GM19328 (cell line): Measurements from ENCODE around the gene ARL15.
"Not testable (repeated sequence)": the region's sequence is repeated elsewhere in the genome, so short reads cannot be mapped to it uniquely, and the experiment has no call there.

Experiments
- ATAC-seq: cut with Tn5 transposase; IDR thresholded peaks from one replicate; pipeline ENCODE4 v1.9.1; 2021; ENCODE audit warnings: mild to moderate bottlenecking, moderate library complexity; ENCODE audit not compliant: unreplicated experiment

ARL15 gene

DNA sequence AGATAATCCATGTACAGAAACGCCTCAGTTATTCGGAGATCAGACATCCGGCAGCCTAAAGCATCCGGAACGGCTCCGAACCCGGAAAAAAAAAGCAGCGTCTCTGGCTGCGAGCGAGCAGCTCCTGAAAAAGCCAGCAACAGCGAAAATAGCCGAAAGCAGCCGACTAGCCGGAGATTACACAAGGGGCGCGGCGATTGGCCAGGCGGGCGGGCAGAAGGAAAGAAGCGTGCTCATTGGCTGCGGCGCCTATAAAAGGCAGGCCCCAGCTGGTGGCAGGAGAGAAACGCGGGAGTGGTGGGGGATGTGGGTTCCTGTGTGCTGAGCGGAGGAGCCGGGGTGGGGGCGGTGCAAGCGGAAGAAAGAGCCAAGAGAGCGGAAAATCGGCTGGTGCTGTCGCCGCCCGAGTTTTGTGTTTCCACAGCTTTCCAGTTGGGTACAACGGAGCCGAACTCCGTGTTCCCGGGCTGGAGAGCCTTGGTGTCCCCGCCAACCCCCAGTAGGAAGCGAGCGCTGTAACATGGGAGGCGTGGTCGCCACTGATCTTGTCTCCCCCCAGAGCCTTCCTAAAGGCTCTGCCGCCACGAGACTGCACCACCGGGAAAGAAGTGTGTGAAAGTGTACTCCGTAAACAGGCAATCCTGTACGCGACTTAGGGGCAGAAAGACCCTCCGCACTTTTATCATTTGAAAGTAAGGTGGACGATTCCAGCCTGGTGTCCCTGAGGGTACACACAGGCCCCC, at the start of gene ARL15:
Gene ARL15 (minus strand): TSS at position 141 of the 743 bp plus-strand sequence.
- peak; percentile 96 for ATAC-seq

DNA sequence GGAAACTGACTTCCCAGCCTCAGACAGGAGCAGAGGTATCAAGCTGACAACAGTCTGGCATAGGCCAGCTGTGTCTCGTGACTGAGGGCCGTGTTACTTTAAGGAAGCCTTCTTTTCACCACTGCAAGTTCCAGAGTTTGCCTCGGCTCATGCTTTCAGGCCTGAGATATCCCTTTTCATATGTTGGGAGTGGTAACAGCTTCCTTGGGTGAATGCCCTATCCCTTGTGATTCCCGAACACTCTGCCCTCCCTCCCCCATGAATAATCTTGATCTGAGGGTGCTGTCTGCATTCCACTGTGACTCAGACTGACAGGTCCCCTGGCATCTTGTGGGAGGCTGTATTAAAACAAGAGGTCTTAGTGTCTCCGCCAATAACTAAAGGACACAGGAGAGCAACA, 49.7 kb upstream of the ARL15 start:
- ATAC-seq: no peak

DNA sequence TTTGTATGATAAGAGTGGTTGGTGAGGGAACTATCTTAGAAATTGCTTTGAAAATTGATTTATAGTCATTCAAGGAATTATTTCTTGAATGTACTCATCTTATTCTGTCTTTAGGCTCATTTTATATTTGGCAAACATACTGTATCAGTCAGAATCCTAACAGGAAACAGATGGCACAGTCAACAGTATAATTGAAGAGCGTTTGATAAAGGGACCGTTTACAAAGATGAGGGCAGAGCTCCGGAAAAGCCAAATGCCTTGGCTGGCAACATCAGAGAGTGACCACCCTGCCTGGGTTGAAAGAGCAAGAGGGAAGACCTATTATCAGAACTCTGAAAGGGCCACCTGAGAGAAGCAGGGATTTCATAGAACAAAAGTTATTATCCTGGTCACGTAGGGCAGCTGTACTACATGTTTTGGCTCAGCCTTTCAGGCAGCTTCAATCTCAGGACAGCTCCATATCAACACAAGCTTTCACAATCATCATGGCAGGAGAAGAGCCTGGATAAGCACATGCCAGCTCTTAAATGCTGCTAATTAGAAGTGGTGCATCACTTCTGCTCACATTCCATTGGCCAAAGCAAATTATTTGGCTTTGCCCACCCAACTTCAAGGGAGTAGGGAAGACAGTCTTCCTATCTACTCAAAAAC, 47.2 kb upstream of the ARL15 start:
- ATAC-seq: no peak

DNA sequence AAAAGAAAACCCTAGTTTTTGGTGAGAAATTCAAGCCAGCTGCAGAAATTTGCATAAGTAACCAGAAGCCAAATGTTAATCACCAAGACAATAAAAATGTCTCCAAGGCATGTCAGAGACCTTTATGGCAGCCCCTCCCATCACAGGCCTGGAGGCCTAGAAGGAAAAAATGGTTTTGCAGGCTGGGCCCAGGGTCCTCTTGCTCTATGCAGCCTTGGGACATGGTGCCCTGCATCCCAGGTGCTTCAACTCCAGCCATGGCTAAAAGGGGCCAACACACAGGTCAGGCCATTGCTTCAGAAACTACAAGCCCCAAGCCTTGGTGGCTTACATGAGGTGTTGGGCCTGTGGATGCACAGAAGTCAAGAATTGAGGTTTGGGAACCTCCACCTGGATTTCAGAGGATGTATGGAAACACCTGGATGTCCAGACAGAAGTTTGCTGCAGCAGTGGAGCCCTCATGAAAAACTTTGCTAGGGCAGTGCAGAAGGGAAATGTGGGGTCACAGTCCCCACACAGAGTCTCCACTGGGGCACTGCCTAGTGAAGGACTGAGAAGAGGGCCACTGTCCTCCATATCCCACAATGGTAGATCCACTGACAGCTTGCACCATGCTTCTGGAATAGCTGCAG, 43.7 kb upstream of the ARL15 start:
- not testable (repeated sequence) for ATAC-seq

DNA sequence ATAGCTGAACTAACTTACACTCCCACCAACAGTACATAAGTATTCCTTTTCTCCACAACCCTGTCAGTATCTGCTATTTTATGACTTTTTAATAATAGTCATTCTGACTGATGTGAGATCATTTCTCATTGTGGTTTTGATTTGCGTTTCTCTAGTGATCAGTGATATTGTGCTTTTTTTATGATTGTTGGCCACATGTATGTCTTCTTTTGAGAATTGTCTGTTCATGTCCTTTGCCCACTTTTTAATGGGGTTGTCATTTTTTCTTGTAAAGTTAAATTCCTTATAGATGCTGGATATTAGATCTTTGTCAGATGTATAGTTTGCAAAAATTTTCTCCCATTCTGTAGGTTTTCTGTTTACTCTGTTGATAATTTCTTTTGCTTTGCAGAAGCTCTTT, 42.2 kb upstream of the ARL15 start:
- ATAC-seq: not testable (repeated sequence)

DNA sequence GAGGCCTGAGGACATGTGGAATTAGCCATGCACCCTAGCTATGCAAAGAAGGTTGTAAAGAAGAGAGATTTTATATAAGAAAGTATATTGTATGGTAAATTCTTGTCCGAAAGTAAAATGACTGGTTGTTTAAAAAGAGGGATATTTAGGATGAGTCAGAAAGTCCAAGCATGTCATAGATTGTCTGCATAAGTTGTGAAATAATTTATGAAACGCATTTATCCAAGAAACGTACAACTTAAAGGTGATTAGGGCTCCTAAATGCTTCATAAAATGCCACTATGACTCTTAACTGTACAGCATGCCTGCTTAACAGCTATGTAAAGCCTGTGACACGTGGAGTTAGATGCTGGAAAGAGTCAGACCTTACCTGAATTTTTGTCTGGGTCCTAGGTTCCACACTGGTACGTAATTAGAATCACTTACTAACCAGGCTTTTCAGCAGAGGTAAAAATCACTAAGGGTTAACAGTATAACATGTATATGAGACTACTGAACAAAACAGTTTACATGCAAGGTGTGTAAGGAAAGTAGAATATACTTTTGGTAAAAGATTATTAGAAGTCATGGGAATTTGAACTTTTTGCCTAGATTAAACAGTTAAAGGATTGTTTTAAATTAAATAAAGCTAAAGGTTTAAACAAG, 37.0 kb upstream of the ARL15 start:
- no peak for ATAC-seq

DNA sequence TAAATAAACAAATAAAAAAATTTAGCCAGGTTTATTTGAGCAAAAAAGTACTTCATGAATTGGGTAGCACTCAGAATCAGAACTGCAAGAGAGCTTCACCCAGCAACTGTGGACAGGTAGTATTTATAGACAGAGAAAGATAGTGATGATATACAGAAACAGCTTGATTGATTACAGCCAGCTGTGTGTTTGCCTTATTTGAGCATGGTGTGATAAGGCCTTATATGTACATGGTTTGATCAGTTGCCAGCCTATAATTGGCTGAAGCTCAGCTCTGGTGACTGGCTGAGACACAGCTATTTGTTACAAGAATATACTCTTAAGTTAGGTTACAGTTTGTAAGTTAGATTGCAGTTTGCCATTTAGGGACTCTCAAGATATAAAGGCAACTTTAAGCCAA, 34.3 kb upstream of the ARL15 start:
- no peak for ATAC-seq

DNA sequence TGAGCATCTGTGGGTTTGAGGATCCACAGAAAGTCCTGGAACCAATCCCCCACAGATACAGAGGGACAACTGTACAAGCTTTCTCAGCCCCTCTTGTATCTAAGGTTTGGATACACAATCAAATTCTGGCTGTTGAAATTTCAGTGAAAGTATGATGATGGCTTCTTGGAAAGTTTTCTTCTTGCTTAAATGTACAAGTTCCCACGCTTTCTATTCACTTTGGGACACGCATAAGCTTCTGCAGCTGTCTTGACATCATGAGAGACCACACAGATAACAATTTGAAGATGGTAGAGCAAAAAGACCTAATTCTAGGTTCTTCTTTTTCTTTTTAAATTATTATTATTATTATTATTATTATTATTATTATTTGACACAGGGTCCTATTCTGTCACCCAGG, 31.6 kb upstream of the ARL15 start:
- no peak for ATAC-seq

DNA sequence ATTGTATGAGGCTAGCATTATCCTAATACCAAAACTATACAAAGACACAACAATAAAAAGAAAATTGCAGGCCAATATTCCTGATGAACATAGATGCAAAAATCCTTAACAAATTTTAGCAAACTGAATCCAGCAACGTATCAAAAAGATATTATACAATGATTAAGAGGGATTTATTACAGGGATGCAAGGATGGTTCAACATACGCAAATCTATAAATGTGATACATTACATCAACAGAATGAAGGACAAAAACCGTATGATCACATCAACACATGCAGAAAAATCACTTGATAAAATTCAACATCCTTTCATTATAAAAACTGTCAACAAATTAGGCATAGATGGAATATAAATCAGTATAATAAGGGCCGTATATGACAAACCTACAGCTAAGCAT, 27.1 kb upstream of the ARL15 start:
- ATAC-seq: no peak

DNA sequence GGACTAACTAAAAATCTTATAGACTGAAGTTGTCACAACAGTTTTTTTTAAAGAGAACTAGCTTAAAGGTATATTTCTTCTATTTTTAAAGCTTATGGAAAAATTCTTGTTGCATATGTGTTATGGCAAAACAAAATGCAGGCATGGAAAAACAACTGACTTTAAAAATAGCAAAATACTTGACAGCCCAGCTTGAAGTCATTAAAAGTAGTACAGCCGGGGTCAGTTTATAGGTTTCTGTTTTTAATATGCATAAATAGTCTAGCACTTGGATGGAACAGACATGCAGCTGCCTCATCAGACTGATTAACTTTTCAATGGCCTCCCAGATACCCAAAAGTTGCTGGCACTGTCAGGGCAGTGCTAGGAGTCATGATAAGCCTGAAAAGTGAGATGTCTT, 22.3 kb upstream of the ARL15 start:
- ATAC-seq: no peak

DNA sequence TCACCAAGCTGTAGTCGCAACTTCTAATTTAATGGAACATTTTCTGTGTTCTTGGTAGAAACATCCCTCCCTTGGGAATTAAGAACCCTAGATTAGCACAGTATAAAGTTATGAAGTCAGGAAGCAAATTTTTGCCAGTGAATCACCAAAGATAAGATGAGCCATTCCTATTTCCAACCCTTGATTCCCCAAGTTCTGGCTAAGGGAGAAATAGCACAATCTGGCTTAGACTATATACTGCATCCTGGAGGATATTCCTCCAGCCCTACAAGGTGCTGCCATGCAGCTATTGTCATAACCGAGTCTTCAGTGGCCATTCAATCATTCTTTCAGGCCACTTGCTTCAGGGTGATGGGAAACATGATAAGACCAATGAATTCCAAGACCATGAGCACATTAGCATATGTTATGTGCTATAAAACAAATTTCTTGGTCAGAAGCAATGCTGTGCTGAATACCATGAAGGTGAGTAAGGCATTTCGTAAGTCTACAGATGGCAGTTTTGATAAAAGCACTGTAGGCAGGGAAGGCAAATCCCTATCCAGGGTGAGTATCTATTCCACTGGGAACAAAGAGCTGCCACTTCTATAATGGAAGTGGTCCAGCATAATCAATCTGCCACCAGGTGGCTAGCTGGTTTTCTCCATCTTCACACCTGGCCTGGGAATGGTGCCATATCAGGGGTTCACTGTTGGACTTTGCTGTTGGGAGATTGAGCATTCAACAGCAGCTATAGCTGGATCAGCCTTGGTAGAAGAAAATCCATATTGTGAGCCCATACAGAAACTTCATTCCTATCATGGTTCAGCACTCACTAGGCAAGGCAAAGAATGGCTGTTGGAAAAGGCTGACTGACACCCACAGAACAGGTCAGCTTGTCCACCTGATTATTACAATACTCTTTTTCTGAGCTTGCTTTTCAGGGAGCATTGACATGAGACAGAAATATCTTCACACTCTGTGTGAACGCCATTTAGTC, 19.6 kb upstream of the ARL15 start:
- ATAC-seq: no peak

DNA sequence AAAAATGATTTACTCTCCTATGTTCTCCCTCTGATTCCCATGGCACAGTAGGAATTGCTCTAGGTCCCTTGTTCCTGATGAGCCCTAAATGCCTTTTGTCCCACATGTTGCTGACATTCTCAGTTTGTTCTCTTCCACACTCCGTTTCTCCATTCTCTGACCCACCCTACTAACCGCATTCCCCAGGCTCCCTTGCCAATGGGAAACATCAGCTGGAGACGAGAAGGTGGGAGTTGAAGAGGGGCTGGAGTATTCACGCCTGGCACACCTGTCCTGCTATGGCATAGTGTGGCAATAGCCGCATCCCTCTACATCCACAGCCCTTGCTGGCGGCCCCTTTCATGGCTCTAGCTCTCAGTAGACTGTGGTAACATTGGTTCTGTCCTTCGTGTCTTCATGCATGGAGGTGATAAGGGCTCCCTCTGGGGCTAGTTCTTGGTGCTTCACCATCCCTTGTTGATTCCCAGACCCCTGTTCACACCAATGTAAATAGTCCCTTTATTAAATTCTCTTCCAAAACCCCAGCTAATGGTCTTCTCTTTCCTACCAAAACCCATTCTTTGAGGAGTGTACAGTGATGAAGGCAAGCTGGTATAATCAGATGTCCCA, 16.4 kb upstream of the ARL15 start:
- ATAC-seq: no peak

DNA sequence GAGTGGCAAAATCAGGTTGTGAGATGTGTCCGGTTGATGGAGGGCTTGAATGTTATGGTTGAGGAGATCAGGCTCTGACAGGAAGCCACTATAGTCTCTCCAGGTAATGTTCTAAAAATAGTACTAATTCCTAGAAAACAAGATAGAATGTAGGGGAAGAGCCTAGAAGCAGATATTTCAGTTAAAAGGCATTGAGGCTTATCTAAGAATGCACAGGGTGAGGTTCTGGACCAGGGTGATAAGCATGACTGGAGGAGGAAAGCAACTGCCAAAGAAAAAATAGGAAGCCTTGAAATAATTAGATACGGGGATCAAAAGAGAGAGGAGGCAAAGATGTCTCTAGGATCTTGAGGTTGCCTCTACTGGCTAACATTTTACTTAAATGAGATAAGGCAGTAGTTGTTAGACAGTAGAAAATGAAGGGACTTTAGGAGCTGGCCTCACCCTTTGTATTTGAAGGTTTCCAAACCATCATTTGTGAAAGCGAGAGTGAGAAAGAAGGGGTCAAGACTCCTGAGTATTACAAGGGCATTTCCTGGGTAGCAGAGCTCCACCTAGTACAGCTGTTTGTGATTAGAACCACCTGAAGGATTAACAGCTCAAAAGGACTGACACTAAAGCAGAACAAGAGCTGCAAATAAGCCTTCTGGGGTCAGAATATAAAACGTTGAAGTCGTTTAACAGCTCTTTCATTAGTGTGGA, 15.4 kb upstream of the ARL15 start:
- ATAC-seq: no peak

DNA sequence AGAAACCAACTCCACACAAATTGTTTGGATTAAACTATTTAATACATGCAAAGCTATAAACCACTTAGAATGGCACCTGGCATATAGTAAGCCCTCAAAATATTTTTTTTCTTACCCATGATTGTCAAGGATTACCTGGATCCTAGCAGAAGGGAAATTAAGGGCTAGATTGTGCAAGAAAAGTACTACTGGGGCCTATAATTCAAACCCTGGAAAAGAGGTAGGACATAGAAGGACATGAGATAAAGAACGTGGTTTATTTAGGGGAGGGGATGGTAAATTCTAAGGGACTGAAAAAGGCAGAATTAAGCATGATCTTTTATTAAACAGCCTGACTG, 14.9 kb upstream of the ARL15 start:
- no peak for ATAC-seq

DNA sequence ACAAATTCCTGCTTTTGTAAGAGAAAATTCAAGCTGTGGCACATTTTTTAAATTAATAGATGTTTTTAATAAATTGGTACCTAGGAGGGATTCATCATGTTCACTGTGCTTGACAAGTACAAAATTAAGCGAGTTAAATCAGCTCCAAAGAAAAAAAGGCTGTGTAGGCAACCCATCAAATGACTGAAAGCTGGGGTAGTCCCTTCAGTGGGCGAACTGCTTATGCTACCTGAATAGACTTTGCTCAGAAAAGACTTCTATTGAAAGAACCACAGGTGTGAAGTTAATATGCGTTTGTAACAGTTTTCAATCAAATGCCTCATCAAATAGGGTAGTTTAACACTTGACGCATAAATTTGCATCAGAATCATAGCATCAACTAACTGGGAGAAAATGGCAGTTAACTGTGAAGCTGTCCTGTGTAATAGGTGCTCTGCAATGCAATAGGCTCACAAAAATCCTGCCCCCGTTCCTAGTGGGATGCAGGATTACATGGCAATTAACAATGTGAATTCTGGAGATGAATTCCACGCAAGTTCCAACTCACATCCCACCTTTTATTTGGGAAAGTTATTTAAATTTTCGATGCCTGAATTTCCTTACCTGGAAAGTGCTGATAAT, 14.4 kb upstream of the ARL15 start:
- no peak for ATAC-seq

DNA sequence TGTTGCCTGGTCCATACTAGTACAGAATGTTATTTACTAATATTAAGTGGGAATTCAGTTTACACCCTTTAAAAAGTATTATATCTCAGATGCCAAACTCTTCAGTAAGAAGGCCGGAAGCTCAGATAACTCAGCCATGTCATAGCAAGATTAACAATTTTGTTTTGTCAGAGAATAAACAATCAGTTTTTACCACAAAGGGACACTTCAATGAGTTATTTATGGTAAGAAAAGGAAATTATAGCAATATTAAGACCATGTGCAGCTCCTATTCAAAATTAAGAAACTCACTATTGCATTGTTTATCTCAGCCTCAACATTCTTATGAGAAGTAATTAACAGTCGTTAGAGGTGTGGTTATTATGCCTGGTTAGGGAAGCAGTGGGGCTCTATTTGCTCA, 13.1 kb upstream of the ARL15 start:
- ATAC-seq: no peak

DNA sequence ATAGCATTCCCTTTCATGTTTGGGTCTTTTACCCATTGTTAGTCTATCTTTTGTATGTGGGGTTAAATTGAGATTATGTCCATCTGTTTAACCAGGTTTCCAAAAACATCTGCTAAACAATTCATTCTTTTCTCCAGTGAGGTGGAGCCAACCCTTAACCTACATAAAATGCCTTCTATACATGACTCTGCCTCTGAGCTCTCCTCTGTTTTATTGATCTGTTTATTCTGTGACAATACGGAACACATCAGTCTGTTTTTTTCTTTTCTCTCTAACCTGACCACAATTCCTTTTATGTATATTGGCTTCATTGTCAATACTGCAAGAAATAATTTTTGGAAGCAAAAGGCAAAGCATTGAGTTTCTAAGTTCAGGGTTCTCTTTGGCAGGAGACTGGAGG, 9.9 kb upstream of the ARL15 start:
- ATAC-seq: no peak

DNA sequence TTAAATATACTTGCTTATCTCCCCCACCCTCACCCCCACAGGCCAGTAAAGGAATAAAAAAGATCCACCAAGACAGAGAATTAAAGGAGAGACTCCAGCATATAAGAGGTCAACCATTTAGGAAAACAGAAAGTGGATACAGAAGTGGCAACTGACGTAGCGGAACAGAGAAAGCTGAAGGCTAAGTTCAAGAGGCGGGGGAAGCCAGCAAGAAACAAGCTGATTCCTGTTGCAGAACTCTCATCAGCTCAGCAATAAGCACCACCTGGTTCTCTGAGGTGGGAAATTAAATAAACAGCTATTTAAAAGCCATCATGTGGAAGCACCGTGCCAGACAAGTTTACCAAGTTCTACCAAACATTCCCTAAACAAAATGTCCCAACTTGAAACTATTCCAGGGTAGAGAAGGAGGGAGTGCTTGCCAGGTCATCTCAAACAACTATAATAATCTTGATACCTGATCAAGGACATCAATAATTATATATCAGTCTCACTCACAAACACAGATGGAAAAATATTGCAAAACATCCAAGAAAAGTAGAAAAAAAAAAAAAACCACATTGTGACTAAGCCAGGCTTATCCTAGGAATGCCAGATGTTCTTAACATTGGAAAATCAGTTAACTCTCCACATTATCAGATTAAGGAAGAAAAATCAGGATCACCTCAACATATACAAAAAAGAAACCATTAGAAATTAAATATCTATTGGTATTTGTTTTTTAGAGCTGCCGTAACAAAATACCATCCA, 7.3 kb upstream of the ARL15 start:
- ATAC-seq: no peak
